ENCODE results near the gene RNASE8.

RNASE8 gene

DNA sequence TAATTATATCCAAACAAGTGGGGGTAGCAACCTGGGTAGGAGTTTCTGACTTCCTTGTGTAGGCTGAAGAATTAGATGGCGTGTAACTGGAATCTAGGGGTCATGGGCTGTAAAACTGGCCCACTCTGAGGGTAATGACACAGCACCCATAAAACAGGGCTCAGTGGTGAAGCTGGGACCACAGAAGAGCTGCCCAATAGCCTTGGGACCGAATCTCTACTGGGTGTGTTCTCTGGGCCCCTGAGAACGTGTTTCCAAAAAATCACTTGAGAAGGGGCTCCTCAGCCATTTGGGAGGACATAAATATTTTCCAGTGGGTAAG lies 3.7 kb downstream of the RNASE8 start:
- TF ChIP-seq, protein P1, sequence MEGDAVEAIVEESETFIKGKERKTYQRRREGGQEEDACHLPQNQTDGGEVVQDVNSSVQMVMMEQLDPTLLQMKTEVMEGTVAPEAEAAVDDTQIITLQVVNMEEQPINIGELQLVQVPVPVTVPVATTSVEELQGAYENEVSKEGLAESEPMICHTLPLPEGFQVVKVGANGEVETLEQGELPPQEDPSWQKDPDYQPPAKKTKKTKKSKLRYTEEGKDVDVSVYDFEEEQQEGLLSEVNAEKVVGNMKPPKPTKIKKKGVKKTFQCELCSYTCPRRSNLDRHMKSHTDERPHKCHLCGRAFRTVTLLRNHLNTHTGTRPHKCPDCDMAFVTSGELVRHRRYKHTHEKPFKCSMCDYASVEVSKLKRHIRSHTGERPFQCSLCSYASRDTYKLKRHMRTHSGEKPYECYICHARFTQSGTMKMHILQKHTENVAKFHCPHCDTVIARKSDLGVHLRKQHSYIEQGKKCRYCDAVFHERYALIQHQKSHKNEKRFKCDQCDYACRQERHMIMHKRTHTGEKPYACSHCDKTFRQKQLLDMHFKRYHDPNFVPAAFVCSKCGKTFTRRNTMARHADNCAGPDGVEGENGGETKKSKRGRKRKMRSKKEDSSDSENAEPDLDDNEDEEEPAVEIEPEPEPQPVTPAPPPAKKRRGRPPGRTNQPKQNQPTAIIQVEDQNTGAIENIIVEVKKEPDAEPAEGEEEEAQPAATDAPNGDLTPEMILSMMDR (IDR thresholded peaks at IDR 0.05; ENCODE audit: insufficient read depth, low read length, poor library complexity, severe bottlenecking) = no peak
- H3K27me3 ChIP-seq (replicated peaks; ENCODE audit: control insufficient read depth, insufficient read depth, low read length) = no peaks in the 10 kb centered on the region; the same call in 1 of the 2 replicates
- no peaks in the 10 kb centered on the region for H3K36me3 ChIP-seq (ENCODE audit: control insufficient read depth, insufficient read depth, low read length)
- no peak for DNase-seq (ENCODE audit: extremely low read depth, insufficient read length)
- H3K4me3 ChIP-seq (replicated peaks; ENCODE audit: low read depth, low read length) = no peak overlapping the region

DNA sequence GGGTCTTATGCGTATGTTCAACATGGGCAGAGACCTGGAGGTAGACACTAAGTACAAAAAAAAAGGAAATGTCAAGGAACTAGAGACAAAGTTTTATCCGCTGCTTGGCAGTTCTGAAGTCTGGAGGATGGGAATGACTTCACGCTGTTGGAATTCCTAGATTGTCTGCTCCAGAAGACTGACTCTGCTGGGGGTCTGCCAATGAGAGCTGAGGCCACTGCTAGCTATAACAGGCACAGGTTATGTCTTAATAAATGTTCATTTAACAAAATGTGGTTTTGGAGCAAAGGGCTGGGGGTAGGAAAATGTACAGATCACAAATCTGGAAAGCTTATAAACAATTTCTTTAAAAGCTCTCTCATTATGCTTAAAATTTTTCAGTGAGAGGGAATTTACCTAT lies 5.9 kb downstream of the RNASE8 start:
- H3K27me3 ChIP-seq (replicated peaks; ENCODE audit: control insufficient read depth, insufficient read depth, low read length) = no peaks in the 10 kb centered on the region; the same call in 1 of the 2 replicates
- DNase-seq (ENCODE audit: extremely low read depth, insufficient read length) = no peak

DNA sequence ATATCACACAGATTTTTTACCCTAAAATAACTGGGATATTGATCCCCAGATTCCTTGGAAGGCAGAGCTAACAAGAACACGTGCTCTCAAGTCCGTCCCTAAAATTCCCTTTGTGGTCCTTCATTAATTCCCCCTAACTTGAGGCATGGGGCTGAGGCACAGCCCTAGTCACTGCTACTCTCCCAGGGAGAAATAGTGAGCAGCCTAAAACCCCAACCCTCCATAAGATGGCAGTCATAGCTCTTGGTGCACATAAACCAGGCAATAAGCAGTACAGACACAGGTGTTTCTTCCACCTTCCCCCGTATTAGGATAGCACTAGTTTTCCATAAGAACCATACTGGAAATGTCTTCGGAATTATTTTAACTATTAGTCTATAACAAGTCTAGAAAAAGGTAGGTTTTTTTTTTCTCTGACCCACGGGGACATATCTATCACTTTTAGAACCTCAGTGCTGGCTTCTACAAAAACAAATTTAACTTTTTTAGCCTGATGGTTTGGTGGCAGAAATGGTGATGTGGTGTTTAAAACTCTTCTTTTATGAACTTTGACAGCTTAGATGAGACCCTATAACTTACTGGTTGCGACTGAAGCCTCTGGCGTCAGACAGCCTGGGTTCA lies 9.4 kb downstream of the RNASE8 start:
- Histone ChIP-seq H3K27me3 (replicated peaks; ENCODE audit: control insufficient read depth, insufficient read depth, low read length) (peaks cover 3% of the 10 kb centered on the region), H3K4me3 (replicated peaks; ENCODE audit: low read depth, low read length) (no peak overlapping the region), H3K36me3 (ENCODE audit: control insufficient read depth, insufficient read depth, low read length) (no peaks in the 10 kb centered on the region)
- TF ChIP-seq, protein P1 (IDR thresholded peaks at IDR 0.05; ENCODE audit: insufficient read depth, low read length, poor library complexity, severe bottlenecking) = peak; percentile 41
- DNase-seq (ENCODE audit: extremely low read depth, insufficient read length) = no peak

More for the DNA sequence above, 5.9 kb downstream of the RNASE8 start:
- no peak overlapping the region for H3K4me3 ChIP-seq (replicated peaks; ENCODE audit: low read depth, low read length)
- TF ChIP-seq, protein P1 (IDR thresholded peaks at IDR 0.05; ENCODE audit: insufficient read depth, low read length, poor library complexity, severe bottlenecking) = no peak
- no peaks in the 10 kb centered on the region for H3K36me3 ChIP-seq (ENCODE audit: control insufficient read depth, insufficient read depth, low read length)

DNA sequence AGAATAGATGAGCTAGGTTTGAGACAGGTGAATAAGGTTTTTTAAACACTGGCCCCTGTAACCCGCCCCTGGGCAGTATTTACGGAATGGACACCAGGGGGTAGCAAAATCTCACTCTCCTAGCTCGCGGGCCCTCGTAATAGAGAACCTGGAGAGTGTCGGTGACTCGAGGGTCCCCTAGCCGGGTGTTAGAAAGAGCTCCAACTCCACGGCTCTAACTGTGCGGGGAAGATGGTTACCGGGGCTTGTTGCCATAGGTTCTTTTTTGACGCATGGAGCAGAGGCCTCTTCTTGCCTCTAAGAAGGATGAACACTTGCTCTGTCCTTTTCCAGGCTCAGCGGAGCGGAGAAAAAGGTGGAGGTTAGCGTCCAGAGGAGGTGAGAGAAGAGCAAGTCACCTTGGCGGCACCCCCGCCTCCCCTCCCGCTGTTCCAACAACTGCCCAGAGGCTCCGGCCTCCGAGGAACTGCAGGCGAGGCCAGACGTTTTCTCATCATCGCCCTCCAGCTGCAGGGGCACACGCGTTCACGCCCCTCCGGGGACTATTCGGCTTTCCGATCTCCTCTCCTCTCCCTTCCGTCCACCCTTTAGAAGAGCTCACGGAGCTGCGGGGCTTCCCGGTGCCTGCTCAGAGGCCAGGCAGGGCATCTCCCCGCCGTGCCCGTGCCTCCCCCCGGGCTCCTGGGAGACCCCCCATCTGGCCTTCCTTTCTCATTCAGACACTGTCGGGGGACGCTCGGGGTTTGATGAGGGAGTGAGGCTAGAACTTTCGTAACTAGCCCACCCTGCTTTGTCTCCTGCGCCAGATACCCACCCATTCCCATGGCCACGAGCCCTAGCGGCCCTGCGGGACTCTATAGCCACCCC lies 11.1 kb downstream of the RNASE8 start:
- TF ChIP-seq, protein P1 (IDR thresholded peaks at IDR 0.05; ENCODE audit: insufficient read depth, low read length, poor library complexity, severe bottlenecking) = peak; percentile 58

DNA sequence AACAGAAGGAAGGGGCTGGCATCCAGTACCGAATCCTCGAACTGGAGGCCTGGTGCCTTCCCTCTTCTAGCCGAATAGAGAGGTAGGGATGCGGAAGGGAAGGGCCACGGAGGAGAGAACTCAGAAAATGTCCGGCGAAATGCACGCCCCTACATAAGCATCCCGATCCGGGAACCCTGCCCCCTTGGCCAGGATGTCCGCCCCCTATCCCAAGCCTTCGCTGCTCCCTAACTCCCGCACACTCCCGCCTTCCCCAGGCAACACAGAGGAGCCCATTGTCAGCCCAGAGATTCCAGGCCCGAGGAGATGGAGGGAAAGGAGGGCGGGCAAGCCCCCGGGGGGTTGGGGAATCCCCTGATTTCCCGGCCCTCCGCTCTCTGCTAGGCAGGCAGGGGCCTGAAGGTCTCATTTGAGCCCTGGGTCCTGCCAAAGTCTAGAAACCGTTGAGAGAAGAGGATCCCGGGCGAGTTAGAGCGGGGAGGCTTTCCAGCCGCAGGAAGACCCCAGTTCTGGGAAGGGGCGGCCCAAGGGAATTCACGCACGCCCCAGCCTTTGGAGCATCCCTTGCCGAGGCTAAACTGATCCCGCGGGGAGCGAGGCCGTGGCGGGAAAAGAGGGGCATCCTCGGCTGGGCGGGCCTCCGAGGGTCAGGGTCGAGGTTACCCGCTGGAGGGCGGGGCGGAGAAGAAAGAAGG lies 11.9 kb downstream of the RNASE8 start:
- Histone ChIP-seq H3K27me3 (replicated peaks; ENCODE audit: control insufficient read depth, insufficient read depth, low read length) (peaks cover 5% of the 10 kb centered on the region), H3K36me3 (ENCODE audit: control insufficient read depth, insufficient read depth, low read length) (no peaks in the 10 kb centered on the region), H3K4me3 (replicated peaks; ENCODE audit: low read depth, low read length) (peak overlapping the region; percentile 27; the same call in 1 of the 2 replicates)
- TF ChIP-seq, protein P1 (IDR thresholded peaks at IDR 0.05; ENCODE audit: insufficient read depth, low read length, poor library complexity, severe bottlenecking) = peak; percentile 6
- no peak for DNase-seq (ENCODE audit: extremely low read depth, insufficient read length)

More for the DNA sequence above, 11.1 kb downstream of the RNASE8 start:
- Histone ChIP-seq H3K27me3 (replicated peaks; ENCODE audit: control insufficient read depth, insufficient read depth, low read length) (peaks cover 5% of the 10 kb centered on the region), H3K4me3 (replicated peaks; ENCODE audit: low read depth, low read length) (no peak overlapping the region), H3K36me3 (ENCODE audit: control insufficient read depth, insufficient read depth, low read length) (no peaks in the 10 kb centered on the region)
- DNase-seq (ENCODE audit: extremely low read depth, insufficient read length) = no peak
